ENCODE data around the gene ZNF14.

DNA sequence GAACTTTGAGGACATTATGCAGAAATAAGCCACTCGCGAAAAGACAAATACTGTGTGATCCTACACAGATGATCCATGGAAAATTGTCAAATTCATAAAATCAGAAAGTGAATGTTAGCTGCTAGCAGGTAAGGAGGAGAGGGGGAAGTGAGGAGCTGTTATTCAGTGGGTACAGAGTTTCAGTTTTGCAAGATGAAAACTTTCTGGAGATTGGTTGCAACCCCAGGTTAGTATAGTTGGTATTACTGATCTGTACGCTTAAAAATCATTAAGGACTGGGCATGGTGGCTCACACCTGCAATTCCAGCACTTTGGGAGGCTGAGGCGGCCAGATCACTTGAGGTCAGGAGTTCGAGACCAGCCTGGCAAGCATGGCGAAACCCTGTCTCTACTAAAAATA, 46.3 kb downstream of the ZNF14 start:
- TF ChIP-seq, protein P1, sequence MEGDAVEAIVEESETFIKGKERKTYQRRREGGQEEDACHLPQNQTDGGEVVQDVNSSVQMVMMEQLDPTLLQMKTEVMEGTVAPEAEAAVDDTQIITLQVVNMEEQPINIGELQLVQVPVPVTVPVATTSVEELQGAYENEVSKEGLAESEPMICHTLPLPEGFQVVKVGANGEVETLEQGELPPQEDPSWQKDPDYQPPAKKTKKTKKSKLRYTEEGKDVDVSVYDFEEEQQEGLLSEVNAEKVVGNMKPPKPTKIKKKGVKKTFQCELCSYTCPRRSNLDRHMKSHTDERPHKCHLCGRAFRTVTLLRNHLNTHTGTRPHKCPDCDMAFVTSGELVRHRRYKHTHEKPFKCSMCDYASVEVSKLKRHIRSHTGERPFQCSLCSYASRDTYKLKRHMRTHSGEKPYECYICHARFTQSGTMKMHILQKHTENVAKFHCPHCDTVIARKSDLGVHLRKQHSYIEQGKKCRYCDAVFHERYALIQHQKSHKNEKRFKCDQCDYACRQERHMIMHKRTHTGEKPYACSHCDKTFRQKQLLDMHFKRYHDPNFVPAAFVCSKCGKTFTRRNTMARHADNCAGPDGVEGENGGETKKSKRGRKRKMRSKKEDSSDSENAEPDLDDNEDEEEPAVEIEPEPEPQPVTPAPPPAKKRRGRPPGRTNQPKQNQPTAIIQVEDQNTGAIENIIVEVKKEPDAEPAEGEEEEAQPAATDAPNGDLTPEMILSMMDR (IDR thresholded peaks at IDR 0.05 in 2 of 3, conservative IDR thresholded peaks at IDR 0.05 in 1 of 3; ENCODE audit: insufficient read depth in 2 of 3, low read depth in 1 of 3, low read length in 3 of 3) = no peak
- TF ChIP-seq, protein P2, sequence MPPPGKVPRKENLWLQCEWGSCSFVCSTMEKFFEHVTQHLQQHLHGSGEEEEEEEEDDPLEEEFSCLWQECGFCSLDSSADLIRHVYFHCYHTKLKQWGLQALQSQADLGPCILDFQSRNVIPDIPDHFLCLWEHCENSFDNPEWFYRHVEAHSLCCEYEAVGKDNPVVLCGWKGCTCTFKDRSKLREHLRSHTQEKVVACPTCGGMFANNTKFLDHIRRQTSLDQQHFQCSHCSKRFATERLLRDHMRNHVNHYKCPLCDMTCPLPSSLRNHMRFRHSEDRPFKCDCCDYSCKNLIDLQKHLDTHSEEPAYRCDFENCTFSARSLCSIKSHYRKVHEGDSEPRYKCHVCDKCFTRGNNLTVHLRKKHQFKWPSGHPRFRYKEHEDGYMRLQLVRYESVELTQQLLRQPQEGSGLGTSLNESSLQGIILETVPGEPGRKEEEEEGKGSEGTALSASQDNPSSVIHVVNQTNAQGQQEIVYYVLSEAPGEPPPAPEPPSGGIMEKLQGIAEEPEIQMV (tag; conservative IDR thresholded peaks at IDR 0.05; ENCODE audit: low read depth) = no peak
- TF ChIP-seq, protein P3, sequence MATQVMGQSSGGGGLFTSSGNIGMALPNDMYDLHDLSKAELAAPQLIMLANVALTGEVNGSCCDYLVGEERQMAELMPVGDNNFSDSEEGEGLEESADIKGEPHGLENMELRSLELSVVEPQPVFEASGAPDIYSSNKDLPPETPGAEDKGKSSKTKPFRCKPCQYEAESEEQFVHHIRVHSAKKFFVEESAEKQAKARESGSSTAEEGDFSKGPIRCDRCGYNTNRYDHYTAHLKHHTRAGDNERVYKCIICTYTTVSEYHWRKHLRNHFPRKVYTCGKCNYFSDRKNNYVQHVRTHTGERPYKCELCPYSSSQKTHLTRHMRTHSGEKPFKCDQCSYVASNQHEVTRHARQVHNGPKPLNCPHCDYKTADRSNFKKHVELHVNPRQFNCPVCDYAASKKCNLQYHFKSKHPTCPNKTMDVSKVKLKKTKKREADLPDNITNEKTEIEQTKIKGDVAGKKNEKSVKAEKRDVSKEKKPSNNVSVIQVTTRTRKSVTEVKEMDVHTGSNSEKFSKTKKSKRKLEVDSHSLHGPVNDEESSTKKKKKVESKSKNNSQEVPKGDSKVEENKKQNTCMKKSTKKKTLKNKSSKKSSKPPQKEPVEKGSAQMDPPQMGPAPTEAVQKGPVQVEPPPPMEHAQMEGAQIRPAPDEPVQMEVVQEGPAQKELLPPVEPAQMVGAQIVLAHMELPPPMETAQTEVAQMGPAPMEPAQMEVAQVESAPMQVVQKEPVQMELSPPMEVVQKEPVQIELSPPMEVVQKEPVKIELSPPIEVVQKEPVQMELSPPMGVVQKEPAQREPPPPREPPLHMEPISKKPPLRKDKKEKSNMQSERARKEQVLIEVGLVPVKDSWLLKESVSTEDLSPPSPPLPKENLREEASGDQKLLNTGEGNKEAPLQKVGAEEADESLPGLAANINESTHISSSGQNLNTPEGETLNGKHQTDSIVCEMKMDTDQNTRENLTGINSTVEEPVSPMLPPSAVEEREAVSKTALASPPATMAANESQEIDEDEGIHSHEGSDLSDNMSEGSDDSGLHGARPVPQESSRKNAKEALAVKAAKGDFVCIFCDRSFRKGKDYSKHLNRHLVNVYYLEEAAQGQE (IDR thresholded peaks at IDR 0.05; ENCODE audit: borderline replicate concordance) = no peak
- TF ChIP-seq, protein P3 (CRISPR knock-in tag; IDR thresholded peaks at IDR 0.05; ENCODE audit: low read depth) = no peak
- TF ChIP-seq, protein P4, sequence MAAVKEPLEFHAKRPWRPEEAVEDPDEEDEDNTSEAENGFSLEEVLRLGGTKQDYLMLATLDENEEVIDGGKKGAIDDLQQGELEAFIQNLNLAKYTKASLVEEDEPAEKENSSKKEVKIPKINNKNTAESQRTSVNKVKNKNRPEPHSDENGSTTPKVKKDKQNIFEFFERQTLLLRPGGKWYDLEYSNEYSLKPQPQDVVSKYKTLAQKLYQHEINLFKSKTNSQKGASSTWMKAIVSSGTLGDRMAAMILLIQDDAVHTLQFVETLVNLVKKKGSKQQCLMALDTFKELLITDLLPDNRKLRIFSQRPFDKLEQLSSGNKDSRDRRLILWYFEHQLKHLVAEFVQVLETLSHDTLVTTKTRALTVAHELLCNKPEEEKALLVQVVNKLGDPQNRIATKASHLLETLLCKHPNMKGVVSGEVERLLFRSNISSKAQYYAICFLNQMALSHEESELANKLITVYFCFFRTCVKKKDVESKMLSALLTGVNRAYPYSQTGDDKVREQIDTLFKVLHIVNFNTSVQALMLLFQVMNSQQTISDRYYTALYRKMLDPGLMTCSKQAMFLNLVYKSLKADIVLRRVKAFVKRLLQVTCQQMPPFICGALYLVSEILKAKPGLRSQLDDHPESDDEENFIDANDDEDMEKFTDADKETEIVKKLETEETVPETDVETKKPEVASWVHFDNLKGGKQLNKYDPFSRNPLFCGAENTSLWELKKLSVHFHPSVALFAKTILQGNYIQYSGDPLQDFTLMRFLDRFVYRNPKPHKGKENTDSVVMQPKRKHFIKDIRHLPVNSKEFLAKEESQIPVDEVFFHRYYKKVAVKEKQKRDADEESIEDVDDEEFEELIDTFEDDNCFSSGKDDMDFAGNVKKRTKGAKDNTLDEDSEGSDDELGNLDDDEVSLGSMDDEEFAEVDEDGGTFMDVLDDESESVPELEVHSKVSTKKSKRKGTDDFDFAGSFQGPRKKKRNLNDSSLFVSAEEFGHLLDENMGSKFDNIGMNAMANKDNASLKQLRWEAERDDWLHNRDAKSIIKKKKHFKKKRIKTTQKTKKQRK (IDR thresholded peaks at IDR 0.05; ENCODE audit: borderline replicate concordance, low read depth, low read length) = no peak
- TF ChIP-seq POLR2A (conservative IDR thresholded peaks at IDR 0.05) (no peak), EP300 (IDR thresholded peaks at IDR 0.05; ENCODE audit: low read length) (no peak), NFRKB (IDR thresholded peaks at IDR 0.05; ENCODE audit: low read depth) (no peak)
- TF ChIP-seq, protein P5, sequence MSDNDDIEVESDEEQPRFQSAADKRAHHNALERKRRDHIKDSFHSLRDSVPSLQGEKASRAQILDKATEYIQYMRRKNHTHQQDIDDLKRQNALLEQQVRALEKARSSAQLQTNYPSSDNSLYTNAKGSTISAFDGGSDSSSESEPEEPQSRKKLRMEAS (CRISPR knock-in tag; IDR thresholded peaks at IDR 0.05) = no peak

Data from K562 (cell line).